Breast epithelium (tissue), 4 donors: Measurements from ENCODE around the gene RTL5. TPM values are rescaled to one million over a fixed set of nuclear protein-coding genes. Genes with fewer than 3 reads are reported as not detected.

Source experiments
- DNase-seq, 2 donors: peaks; one replicate each; pipeline ENCODE4 v3.0.0-alpha.2; 2019; ENCODE audit warnings: low spot score in 2 of 2
- H3K27ac ChIP-seq, 2 donors: fragments of 200-600 bp; sonication (generic) in 1 of 2; one replicate each; pipeline ENCODE4 v1.5.1; 2016 to 2019; ENCODE audit warnings: mild to moderate bottlenecking in 1 of 2
- H3K27me3 ChIP-seq, 2 donors: fragments of 200-600 bp; sonication (generic) in 1 of 2; one replicate each; pipeline versions ENCODE4 v1.5.1 to v1.6.0; 2017 to 2019; ENCODE audit warnings: control low read depth in 1 of 2, mild to moderate bottlenecking in 1 of 2
- H3K36me3 ChIP-seq: fragments of 200-600 bp; one replicate; pipeline ENCODE4 v1.5.1; 2019
- H3K4me1 ChIP-seq, 2 donors: fragments of 200-600 bp; sonication (generic); one replicate each; pipeline ENCODE4 v1.5.1; 2016 to 2019; ENCODE audit warnings: control low read depth in 1 of 2
- H3K4me3 ChIP-seq, 3 donors: fragments of 200-600 bp; sonication (generic); 1 replicate in 2 of 3; 2 replicates in 1 of 3; pipeline ENCODE4 v1.5.1; 2016 to 2019; ENCODE audit warnings: mild to moderate bottlenecking in 3 of 3, moderate library complexity in 2 of 3
- H3K9me3 ChIP-seq, 2 donors: fragments of 200-600 bp; sonication (generic) in 1 of 2; one replicate each; pipeline ENCODE4 v1.5.1; 2016 to 2019; ENCODE audit warnings: control low read depth in 1 of 2
- CTCF ChIP-seq, 3 donors: fragments of 450-650 bp; IDR thresholded peaks; one replicate each; pipeline ENCODE4 v1.5.1; 2016 to 2017; ENCODE audit warnings: antibody characterized with exemption in 3 of 3, mild to moderate bottlenecking in 3 of 3, moderate library complexity in 3 of 3
- POLR2A ChIP-seq: fragments of 450-650 bp; IDR thresholded peaks from one replicate; pipeline ENCODE4 v1.6.1; 2016; ENCODE audit warnings: antibody characterized with exemption, mild to moderate bottlenecking, moderate library complexity
- POLR2AphosphoS5 ChIP-seq, 3 donors: sonication (generic); formaldehyde crosslinking; IDR thresholded peaks; one replicate each; pipeline ENCODE4 v1.6.1; 2017; ENCODE audit warnings: antibody characterized with exemption in 3 of 3
- intact Hi-C: fragments of 100-400 bp; cut with DNase I; formaldehyde crosslinking; loops from one replicate; pipeline ENCODE4 v1.15.1; 2023; ENCODE audit warnings: low total_unique reads
- total RNA-seq, 3 donors: library from RNA; depleted of rRNA; stranded (reverse); fragments of >200 nt; gene quantifications; one replicate each; pipeline ENCODE4 v1.1.0, GENCODE V29; 2016

The RTL5 gene
- total RNA-seq, 3 donors from 2014 or later = 3.3 to 5.0 (median 5.0) TPM

- H3K27ac ChIP-seq = peak overlapping the region in 1 of 2 donors; percentile 7
- no peaks in the 10 kb centered on the region for H3K36me3 ChIP-seq
- TF ChIP-seq POLR2AphosphoS5 (IDR thresholded peaks at IDR 0.05) = no peak
- no peak for TF ChIP-seq POLR2A
- TF ChIP-seq CTCF (IDR thresholded peaks at IDR 0.05) = no peak
- no peaks in the 10 kb centered on the region for H3K4me1 ChIP-seq
- no peak overlapping the region for H3K4me3 ChIP-seq
- H3K27me3 ChIP-seq = peaks cover 0 to 40% of the 10 kb centered on the region in 2 donors
- H3K9me3 ChIP-seq = no peaks in the 10 kb centered on the region
- intact Hi-C loops = no loop called here
- DNase-seq = no peak
Observed at GRCh38 chrX:72095370-72095769, 36.3 kb downstream of the RTL5 start.

GRCh38 chrX:72094894-72095293 is 36.8 kb downstream of the RTL5 start:
- H3K36me3 ChIP-seq = no peaks in the 10 kb centered on the region
- H3K27me3 ChIP-seq = peaks cover 0 to 36% of the 10 kb centered on the region in 2 donors
- H3K27ac ChIP-seq = peak overlapping the region in 1 of 2 donors; percentile 7
- intact Hi-C loops = no loop called here
- no peak overlapping the region for H3K4me3 ChIP-seq
- DNase-seq = no peak
- H3K4me1 ChIP-seq = no peaks in the 10 kb centered on the region
- no peaks in the 10 kb centered on the region for H3K9me3 ChIP-seq
- TF ChIP-seq POLR2A (no peak), CTCF (IDR thresholded peaks at IDR 0.05) (no peak), POLR2AphosphoS5 (IDR thresholded peaks at IDR 0.05) (no peak)

- no peak for TF ChIP-seq POLR2A
- no peak for TF ChIP-seq POLR2AphosphoS5 (IDR thresholded peaks at IDR 0.05)
- no peak for TF ChIP-seq CTCF (IDR thresholded peaks at IDR 0.05)
- Histone ChIP-seq H3K36me3 (no peaks in the 10 kb centered on the region), H3K4me3 (no peak overlapping the region), H3K4me1 (no peaks in the 10 kb centered on the region), H3K27me3 (peaks cover 0 to 37% of the 10 kb centered on the region in 2 donors), H3K9me3 (no peaks in the 10 kb centered on the region), H3K27ac (no peak overlapping the region)
- intact Hi-C loops = no loop called here
- no peak for DNase-seq
Observed at GRCh38 chrX:72089254-72089653, 42.5 kb downstream of the RTL5 start.

GRCh38 chrX:72088761-72089160 is 43.0 kb downstream of the RTL5 start:
- no peak overlapping the region for H3K27ac ChIP-seq
- no peak overlapping the region for H3K4me3 ChIP-seq
- TF ChIP-seq POLR2AphosphoS5 (IDR thresholded peaks at IDR 0.05) = no peak
- TF ChIP-seq POLR2A = no peak
- no peak for TF ChIP-seq CTCF (IDR thresholded peaks at IDR 0.05)
- H3K36me3 ChIP-seq = no peaks in the 10 kb centered on the region
- DNase-seq = no peak
- intact Hi-C loops = no loop called here
- no peaks in the 10 kb centered on the region for H3K9me3 ChIP-seq
- H3K4me1 ChIP-seq = no peaks in the 10 kb centered on the region
- peaks cover 0 to 34% of the 10 kb centered on the region in 2 donors for H3K27me3 ChIP-seq

GRCh38 chrX:72086995-72087394 is 44.7 kb downstream of the RTL5 start:
- Histone ChIP-seq H3K4me3 (no peak overlapping the region), H3K9me3 (no peaks in the 10 kb centered on the region), H3K4me1 (no peaks in the 10 kb centered on the region), H3K36me3 (no peaks in the 10 kb centered on the region), H3K27me3 (peaks cover 0 to 27% of the 10 kb centered on the region in 2 donors), H3K27ac (no peak overlapping the region)
- no peak for TF ChIP-seq CTCF (IDR thresholded peaks at IDR 0.05)
- no peak for TF ChIP-seq POLR2A
- no peak for TF ChIP-seq POLR2AphosphoS5 (IDR thresholded peaks at IDR 0.05)
- intact Hi-C loops = no loop called here
- no peak for DNase-seq
